Stomach (tissue), 9 donors: ENCODE measurements around the gene FMN1. TPM values are rescaled to one million over a fixed set of nuclear protein-coding genes. Genes with fewer than 3 reads are reported as not detected.

Experiments
- DNase-seq, 2 donors: peaks; one replicate each; pipeline versions ENCODE4 v3.0.0 to v3.0.0-alpha.2; 2013 to 2019
- H3K27ac ChIP-seq, 5 donors: fragments of 200-600 bp in 4 of 5; sonication (generic) in 4 of 5; one replicate each; pipeline ENCODE4 v1.5.1; 2013 to 2019; ENCODE audit warnings: mild to moderate bottlenecking in 1 of 5, moderate library complexity in 1 of 5
- H3K27me3 ChIP-seq, 3 donors: fragments of 200-600 bp; sonication (generic); one replicate each; pipeline ENCODE4 v1.5.1; 2017 to 2019; ENCODE audit warnings: mixed run types in 1 of 3
- H3K36me3 ChIP-seq, 4 donors: fragments of 200-600 bp; sonication (generic); 1 replicate in 3 of 4; 2 replicates in 1 of 4; pipeline ENCODE4 v1.5.1; 2016 to 2019
- H3K4me1 ChIP-seq, 4 donors: fragments of 200-600 bp; sonication (generic); one replicate each; pipeline ENCODE4 v1.5.1; 2016 to 2019
- H3K4me3 ChIP-seq, 4 donors: fragments of 200-600 bp; sonication (generic) in 3 of 4; one replicate each; pipeline ENCODE4 v1.5.1; 2016 to 2019; ENCODE audit warnings: mild to moderate bottlenecking in 1 of 4
- H3K9me3 ChIP-seq, 4 donors: fragments of 200-600 bp; sonication (generic); one replicate each; pipeline ENCODE4 v1.5.1; 2016 to 2019
- CTCF ChIP-seq, 7 experiments: fragments of 450-650 bp in 4 of 7; fragments of 200-600 bp in 3 of 7; sonication (generic) in 3 of 7; IDR thresholded peaks; one replicate each; pipeline ENCODE4 v1.5.1; 2016 to 2019; ENCODE audit warnings: antibody characterized with exemption in 7 of 7, control low read depth in 2 of 7, mild to moderate bottlenecking in 1 of 7
- EP300 ChIP-seq: sonication (generic); formaldehyde crosslinking; IDR thresholded peaks from one replicate; pipeline ENCODE4 v1.6.1; 2017; ENCODE audit warnings: antibody characterized with exemption
- POLR2A ChIP-seq, 4 donors: fragments of 450-650 bp; IDR thresholded peaks; one replicate each; pipeline ENCODE4 v1.6.1; 2016; ENCODE audit warnings: antibody characterized with exemption in 4 of 4, control low read depth in 2 of 4, mild to moderate bottlenecking in 1 of 4, moderate library complexity in 1 of 4
- POLR2AphosphoS5 ChIP-seq, 3 donors: sonication (generic); formaldehyde crosslinking; IDR thresholded peaks; one replicate each; pipeline ENCODE4 v1.6.1; 2016; ENCODE audit warnings: antibody characterized with exemption in 3 of 3
- WGBS, 5 donors: extraction: QIAGEN DNeasy Blood & Tissue Kit in 3 of 5; methylation state at CpG; one replicate each; pipeline versions ENCODE4 v1.1.5 to v1.1.7; 2013 to 2018; 5-methylcytosine and 5-hydroxymethylcytosine counted together
- intact Hi-C: fragments of 100-400 bp; cut with DNase I; formaldehyde crosslinking; loops from one replicate; pipeline ENCODE4 v1.15.1; 2023; ENCODE audit warnings: low total_unique reads
- polyA plus RNA-seq, 3 donors: library from polyadenylated mRNA; stranded (reverse); fragments of 200-250 nt; gene quantifications; one replicate each; pipeline ENCODE4 v1.2.3, GENCODE V29; 2013
- total RNA-seq, 5 donors: library from RNA; depleted of rRNA; stranded (reverse); fragments of >200 nt; gene quantifications; one replicate each; pipeline versions ENCODE4 v1.1.0 to v1.2.3, GENCODE V29; 2014 to 2016
- donor health status: healthy with polysubstance abuse.
- donor health status: Bipolar disorder and iron deficiency.
- donor health status: healthy.

FMN1 gene
- total and polyA plus RNA-seq, 8 donors: 0.40 to 58.0 (median 22.9) TPM

DNA sequence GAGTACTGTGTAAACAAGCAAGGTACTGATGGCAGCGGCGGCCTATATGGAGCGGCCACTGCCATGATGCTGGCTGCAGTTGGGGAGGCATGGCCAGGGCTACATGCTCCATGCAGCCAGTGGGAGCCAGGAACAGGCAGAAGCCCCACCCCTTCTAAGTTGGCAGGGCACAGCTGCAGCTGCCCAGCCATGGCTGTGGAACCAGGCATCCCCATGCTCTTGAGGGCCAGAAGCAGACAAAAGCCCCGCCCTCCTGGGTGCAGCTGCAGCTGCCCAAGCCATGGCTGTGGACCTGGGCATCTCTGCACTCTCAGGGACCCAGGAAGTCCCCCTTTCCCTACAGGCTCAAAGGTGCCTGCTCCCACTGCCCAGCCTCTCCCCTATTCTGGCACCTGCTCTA is 150.9 kb downstream of the FMN1 start:
- Histone ChIP-seq H3K4me3 (no peak overlapping the region), H3K9me3 (peaks cover 0 to 9% (median 9%) of the 10 kb centered on the region in 4 donors), H3K4me1 (peaks cover 0 to 12% (median 5%) of the 10 kb centered on the region in 4 donors), H3K27ac (no peak overlapping the region), H3K36me3 (peaks cover 0 to 7% (median 0%) of the 10 kb centered on the region in 4 donors), H3K27me3 (no peaks in the 10 kb centered on the region)
- intact Hi-C loops: no loop called here
- no peak for TF ChIP-seq EP300
- no peak for TF ChIP-seq POLR2AphosphoS5 (IDR thresholded peaks at IDR 0.05)
- no peak for TF ChIP-seq POLR2A (IDR thresholded peaks at IDR 0.05)
- no peak for TF ChIP-seq CTCF (IDR thresholded peaks at IDR 0.05)
- WGBS, 5 donors: 70 to 100% (median 83%) methylated on average over 3 to 4 of the region's 4 CpGs
- no peak for DNase-seq

GRCh38 chr15:33040496-33040895 is 154.0 kb downstream of the FMN1 start:
- TF ChIP-seq POLR2A (IDR thresholded peaks at IDR 0.05) (no peak), EP300 (no peak), POLR2AphosphoS5 (IDR thresholded peaks at IDR 0.05) (no peak)
- H3K9me3 ChIP-seq: peaks cover 0 to 9% (median 9%) of the 10 kb centered on the region in 4 donors
- intact Hi-C loops: no loop called here
- H3K27me3 ChIP-seq: no peaks in the 10 kb centered on the region
- peaks cover 0 to 18% (median 15%) of the 10 kb centered on the region in 4 donors for H3K4me1 ChIP-seq
- WGBS, 5 donors: 83 to 95% (median 89%) methylated on average over 1 of the region's 1 CpG
- no peak overlapping the region for H3K4me3 ChIP-seq
- peaks cover 0 to 7% (median 0%) of the 10 kb centered on the region in 4 donors for H3K36me3 ChIP-seq
- no peak for DNase-seq
- no peak overlapping the region for H3K27ac ChIP-seq

GRCh38 chr15:33034588-33034987 is 159.9 kb downstream of the FMN1 start:
- H3K27me3 ChIP-seq: no peaks in the 10 kb centered on the region
- no peak overlapping the region for H3K27ac ChIP-seq
- H3K36me3 ChIP-seq: no peaks in the 10 kb centered on the region
- peaks cover 0 to 21% (median 13%) of the 10 kb centered on the region in 4 donors for H3K4me1 ChIP-seq
- DNase-seq: no peak
- no peak overlapping the region for H3K4me3 ChIP-seq
- intact Hi-C loops: no loop called here
- no peak for TF ChIP-seq CTCF (IDR thresholded peaks at IDR 0.05)
- no peak for TF ChIP-seq EP300
- no peak for TF ChIP-seq POLR2AphosphoS5 (IDR thresholded peaks at IDR 0.05)
- no peak for TF ChIP-seq POLR2A (IDR thresholded peaks at IDR 0.05)
- no peaks in the 10 kb centered on the region for H3K9me3 ChIP-seq

GRCh38 chr15:33032053-33032452 is 162.5 kb downstream of the FMN1 start:
- intact Hi-C loops: no loop called here
- Histone ChIP-seq H3K4me3 (no peak overlapping the region), H3K27ac (no peak overlapping the region), H3K4me1 (peaks cover 1 to 30% (median 18%) of the 10 kb centered on the region in 4 donors), H3K9me3 (no peaks in the 10 kb centered on the region), H3K27me3 (no peaks in the 10 kb centered on the region), H3K36me3 (no peaks in the 10 kb centered on the region)
- 65 to 83% (median 75%) methylated on average over 4 of the region's 4 CpGs for WGBS, 5 donors
- DNase-seq: no peak
- TF ChIP-seq POLR2A (IDR thresholded peaks at IDR 0.05) (no peak), EP300 (no peak), CTCF (IDR thresholded peaks at IDR 0.05) (no peak), POLR2AphosphoS5 (IDR thresholded peaks at IDR 0.05) (no peak)

DNA sequence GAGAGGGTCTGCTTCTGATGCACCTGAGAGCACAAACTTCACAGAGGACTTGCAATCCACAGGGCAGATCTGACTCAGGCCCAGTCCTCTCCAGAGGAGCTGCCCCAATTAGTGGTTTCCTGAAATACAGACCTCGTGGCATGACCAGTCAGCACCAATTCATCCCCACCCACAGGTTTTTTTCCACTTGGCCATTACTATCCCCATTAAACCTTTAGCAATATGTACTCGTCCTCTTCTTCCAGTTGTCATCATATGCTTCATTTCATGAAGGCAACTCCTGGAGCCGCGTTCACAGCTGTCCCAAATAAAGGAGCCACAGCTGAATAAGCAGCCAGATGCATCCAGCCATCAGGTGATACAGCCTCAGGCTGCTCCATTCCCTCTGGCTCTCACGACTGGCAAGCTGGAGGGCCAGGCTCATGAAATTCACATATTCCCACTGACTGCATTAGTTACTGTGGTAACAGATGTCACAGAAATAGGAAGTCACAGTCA is 163.1 kb downstream of the FMN1 start:
- DNase-seq: peak in 1 of 2 donors; percentile 43
- intact Hi-C loops: no loop called here

More for the DNA sequence above, 163.1 kb downstream of the FMN1 start:
- Histone ChIP-seq H3K9me3 (no peaks in the 10 kb centered on the region), H3K27me3 (no peaks in the 10 kb centered on the region), H3K27ac (no peak overlapping the region), H3K4me3 (no peak overlapping the region), H3K4me1 (peaks cover 0 to 36% (median 20%) of the 10 kb centered on the region in 4 donors), H3K36me3 (no peaks in the 10 kb centered on the region)
- TF ChIP-seq POLR2AphosphoS5 (IDR thresholded peaks at IDR 0.05) (no peak), POLR2A (IDR thresholded peaks at IDR 0.05) (no peak), EP300 (no peak), CTCF (IDR thresholded peaks at IDR 0.05) (no peak)
- 72 to 83% (median 81%) methylated on average over 5 of the region's 5 CpGs for WGBS, 5 donors
